NCI-H526 treated with DMSO at 0.1 percent for 48 hours (cell line): ENCODE results near the gene PCDHGA5.
"Not testable (repeated sequence)": the region's sequence is repeated elsewhere in the genome, so short reads cannot be mapped to it uniquely, and the experiment has no call there.

Source experiments
- DNase-seq: peaks from one replicate; lab custom pipeline; 2025; lab: John Stamatoyannopoulos, UW

Gene PCDHGA5

GRCh38 chr5:141414548-141415274 lies 50.7 kb downstream of the PCDHGA5 start:
- not testable (repeated sequence) for DNase-seq

DNA sequence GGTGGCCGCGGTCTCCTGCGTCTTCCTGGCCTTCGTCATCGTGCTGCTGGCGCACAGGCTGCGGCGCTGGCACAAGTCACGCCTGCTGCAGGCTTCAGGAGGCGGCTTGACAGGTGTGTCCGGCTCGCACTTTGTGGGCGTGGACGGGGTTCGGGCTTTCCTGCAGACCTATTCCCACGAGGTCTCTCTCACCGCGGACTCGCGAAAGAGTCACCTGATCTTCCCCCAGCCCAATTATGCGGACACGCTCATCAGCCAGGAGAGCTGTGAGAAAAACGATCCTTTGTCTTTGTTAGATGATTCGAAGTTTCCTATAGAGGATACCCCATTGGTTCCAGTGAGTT lies 51.3 kb downstream of the PCDHGA5 start:
- DNase-seq: not testable (repeated sequence)
